GM12865 (cell line): ENCODE data around the gene AIG1.
"Not testable (repeated sequence)": the region's sequence is repeated elsewhere in the genome, so short reads cannot be mapped to it uniquely, and the experiment has no call there.

Experiments
- DNase-seq: peaks from one replicate; pipeline ENCODE4 v3.0.0; 2010; ENCODE audit warnings: low read depth
- H3K4me3 ChIP-seq: 2 replicates; pipeline ENCODE4 v1.5.1; 2011; ENCODE audit warnings: mild to moderate bottlenecking, low read depth, low read length, control low read depth
- TF ChIP-seq, protein P1 (sequence below): IDR thresholded peaks from 2 replicates; pipeline ENCODE4 v1.5.1; 2011; ENCODE audit warnings: low read length, control low read depth, low read depth, inconsistent platforms; ENCODE audit not compliant: insufficient read depth; ENCODE audit errors: missing control alignments

AIG1 gene

DNA sequence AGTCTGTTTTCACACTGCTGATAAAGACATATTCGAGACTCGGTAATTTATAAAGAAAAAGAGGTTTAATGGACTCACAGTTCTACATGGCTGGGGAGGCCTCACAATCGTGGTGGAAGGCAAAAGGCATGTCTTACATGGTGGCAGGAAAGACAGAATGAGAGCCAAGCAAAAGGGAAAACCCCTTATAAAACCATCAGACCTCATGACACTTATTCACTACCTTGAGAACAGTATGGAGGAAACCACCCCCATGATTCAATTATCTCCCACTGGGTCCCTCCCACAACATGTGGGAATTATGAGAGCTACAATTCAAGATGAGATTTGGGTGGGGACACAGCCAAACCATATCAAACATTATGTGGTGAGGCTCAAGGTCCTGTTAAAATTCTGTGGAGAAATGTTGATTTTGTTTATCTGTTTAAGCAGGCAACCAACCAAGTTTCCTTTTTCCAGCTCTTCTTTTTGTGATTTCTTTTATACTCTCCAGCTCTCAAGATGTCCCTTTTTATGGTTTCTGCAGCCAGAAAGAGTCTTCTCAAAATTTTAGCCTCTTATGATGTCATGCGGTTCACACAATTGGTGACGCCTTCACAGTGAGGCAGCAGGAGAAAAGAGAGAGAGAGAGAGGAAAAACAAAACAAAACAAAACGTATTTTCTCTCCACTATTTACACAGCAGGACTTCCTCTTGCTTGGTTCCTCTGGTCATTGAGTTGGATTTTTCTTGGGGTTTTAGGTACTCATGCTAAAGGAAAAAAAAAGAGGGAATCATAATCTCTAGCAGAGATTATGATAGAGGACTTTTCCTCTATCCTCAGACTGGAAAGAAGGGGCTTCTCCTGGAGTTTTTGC is 18.0 kb downstream of the AIG1 start:
- DNase-seq = no peak
- TF ChIP-seq, protein P1, sequence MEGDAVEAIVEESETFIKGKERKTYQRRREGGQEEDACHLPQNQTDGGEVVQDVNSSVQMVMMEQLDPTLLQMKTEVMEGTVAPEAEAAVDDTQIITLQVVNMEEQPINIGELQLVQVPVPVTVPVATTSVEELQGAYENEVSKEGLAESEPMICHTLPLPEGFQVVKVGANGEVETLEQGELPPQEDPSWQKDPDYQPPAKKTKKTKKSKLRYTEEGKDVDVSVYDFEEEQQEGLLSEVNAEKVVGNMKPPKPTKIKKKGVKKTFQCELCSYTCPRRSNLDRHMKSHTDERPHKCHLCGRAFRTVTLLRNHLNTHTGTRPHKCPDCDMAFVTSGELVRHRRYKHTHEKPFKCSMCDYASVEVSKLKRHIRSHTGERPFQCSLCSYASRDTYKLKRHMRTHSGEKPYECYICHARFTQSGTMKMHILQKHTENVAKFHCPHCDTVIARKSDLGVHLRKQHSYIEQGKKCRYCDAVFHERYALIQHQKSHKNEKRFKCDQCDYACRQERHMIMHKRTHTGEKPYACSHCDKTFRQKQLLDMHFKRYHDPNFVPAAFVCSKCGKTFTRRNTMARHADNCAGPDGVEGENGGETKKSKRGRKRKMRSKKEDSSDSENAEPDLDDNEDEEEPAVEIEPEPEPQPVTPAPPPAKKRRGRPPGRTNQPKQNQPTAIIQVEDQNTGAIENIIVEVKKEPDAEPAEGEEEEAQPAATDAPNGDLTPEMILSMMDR = no peak
- H3K4me3 ChIP-seq = no peak overlapping the region

DNA sequence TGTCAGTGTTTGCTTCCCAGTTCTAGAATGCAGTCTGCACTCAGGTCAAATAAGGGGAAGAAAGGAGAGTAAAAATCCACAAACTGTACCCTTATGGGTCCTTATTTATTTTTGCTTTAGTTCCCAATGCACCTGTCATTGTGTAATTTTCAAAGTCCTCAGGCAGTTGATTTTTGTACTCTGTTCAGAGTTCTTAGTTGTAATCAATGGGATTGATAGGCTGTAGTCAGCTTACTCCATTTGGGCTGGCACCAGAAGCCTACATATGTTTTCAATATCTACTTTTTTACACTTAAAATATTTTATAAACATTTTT is 18.6 kb downstream of the AIG1 start:
- H3K4me3 ChIP-seq = no peak overlapping the region
- TF ChIP-seq, protein P1 = no peak
- DNase-seq = no peak

DNA sequence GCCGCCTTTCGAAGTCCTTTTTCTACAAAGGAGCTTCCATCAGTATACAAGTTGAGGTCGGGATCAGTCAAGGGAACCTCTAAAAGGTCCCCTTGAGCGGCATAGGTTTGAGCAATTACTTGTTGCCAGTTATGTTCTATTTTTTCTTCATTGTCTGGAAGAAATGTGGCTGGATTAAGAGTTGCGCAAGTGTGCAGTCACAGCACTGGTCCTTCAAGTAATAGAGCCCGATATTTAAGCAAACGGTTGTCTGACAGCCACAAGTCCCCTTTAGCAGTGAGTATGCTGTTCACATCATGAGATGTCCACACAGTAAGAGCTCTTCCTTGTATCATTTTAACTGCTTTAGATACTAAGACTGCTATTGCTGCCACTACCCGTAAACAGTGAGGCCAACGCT is 21.6 kb downstream of the AIG1 start:
- H3K4me3 ChIP-seq, DNase-seq: not testable (repeated sequence)

DNA sequence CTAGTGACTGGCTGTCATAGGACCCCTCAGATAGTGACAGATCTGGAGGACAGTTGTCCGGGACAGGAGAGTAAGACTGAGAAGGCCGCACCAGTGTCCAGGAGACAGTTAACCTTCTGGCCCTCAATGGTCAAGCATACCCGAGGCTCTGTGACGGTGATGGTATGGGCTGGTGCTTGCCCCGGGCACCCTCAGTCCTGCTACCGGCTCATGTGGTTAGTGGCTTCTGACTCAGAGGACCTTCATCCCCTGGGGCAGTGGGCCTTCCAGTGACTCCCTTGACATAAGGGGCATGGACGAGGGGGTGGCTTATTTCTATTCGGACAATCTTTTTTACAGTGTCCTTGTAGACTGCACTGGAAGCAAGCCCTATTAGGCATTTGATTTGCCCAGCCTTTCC is 23.3 kb downstream of the AIG1 start:
- DNase-seq, H3K4me3 ChIP-seq: not testable (repeated sequence)

DNA sequence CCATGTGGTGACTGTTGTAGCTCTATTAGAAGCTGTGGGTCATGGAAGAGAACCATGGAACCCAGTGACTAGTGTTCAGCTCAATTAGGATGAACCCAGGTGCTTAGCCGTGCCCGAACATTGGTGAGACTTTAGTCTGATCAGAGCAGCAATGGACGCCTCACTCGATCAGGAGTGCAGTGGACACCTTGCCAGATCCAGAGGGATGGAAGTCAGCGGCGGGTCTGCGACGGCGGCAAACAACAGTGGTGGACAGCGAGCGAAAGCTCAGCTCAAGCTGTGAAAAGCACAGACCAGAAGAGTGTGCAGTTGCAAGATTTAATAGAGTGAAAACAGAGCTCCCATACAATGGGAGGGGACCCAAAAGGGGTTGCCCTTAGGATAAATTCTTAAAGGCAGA is 26.6 kb downstream of the AIG1 start:
- not testable (repeated sequence) for H3K4me3 ChIP-seq, DNase-seq

DNA sequence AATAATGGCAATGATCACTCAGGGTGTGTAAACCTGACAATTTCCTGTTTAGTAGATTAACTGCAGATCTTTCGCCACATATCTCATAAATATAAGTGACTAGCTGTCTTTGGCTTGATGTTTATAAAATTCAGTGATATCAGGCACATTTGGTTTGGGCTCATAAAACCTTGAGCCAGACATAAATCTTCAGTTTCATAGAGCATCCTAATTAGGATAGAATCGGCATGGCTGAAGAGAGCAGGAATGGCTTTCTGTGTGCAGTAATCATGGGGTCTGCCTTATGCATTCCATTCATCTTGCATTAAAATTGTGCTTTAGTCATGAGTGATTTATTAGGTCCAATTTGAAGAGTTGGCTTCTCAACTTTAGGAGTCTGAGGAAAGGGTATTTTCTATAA is 27.2 kb downstream of the AIG1 start:
- TF ChIP-seq, protein P1 = no peak
- no peak overlapping the region for H3K4me3 ChIP-seq
- DNase-seq = no peak

DNA sequence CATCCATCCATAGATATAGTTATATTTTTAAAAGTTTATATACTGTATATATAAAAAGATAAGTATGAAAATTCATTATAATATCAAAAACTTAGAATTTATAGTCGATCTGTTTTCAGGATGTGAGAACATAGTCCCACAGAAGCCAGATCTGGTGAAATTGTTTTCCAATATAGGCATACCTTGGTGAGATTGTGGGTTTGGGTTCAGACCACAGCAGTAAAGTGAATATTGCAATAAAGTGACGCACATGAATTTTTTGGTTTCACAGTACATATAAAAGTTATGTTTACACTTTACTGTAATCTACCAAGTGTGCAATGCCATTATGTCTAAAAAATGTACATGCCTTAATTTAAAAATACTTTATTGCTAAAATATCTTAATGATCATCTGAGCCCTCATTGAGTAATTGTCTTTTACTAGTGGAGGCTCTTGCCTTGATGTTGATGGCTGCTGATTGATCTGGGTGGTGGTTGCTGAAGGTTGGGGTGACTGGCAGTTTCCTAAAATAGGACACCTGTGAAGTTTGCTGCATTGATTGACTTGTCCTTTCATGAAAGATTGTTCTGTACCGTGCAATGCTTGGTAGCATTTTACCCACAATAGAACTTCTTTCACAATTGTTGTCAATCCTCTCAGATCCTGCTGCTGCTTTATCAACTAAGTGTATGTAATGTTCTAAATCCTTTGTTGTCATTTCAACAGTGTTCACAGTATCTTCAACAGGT is 29.8 kb downstream of the AIG1 start:
- TF ChIP-seq, protein P1 = no peak
- DNase-seq = no peak
- no peak overlapping the region for H3K4me3 ChIP-seq

DNA sequence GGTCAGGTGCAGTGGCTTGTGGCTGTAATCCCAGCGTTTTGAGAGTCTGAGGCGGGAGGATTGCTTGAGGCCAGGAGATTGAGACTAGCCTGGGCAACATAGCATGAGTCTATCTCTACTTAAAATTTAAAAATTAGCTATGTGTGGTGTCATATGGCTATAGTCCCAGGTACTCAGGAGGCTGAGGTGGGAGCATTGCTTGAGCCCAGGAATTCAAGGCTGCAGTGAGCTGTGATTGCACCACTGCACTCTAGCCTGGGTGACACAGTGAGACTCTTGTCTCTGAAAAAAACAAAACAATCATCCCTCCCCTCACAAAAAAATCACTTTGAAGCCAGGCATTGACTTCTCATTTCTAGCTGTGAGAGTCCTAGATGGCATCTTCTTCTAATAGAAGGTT is 32.1 kb downstream of the AIG1 start:
- no peak for DNase-seq
- no peak overlapping the region for H3K4me3 ChIP-seq
- TF ChIP-seq, protein P1 = no peak
